Activated CD4-positive, CD25-positive, alpha-beta regulatory T cell treated with anti-CD3 and anti-CD28 coated beads, Interleukin-2, amount 50 U/mL, for 16 hours (primary cell): ENCODE data around the gene TMEM69.
"Not testable (repeated sequence)": the region's sequence is repeated elsewhere in the genome, so short reads cannot be mapped to it uniquely, and the experiment has no call there.

Experiments used
- DNase-seq: peaks from one replicate; pipeline ENCODE4 v3.0.0-alpha.2; 2020; ENCODE audit warnings: low read depth, low spot score

The TMEM69 gene

GRCh38 chr1:45687754-45688740 lies at the start of gene TMEM69:
Gene TMEM69 (plus strand): TSS chr1:45688181. CDS start chr1:45691069, 2,888 bp downstream.
- DNase-seq: peak; percentile 66

GRCh38 chr1:45640293-45640692 lies 47.7 kb upstream of the TMEM69 start:
- DNase-seq: no peak

GRCh38 chr1:45643321-45643720 lies 44.7 kb upstream of the TMEM69 start:
- no peak for DNase-seq

GRCh38 chr1:45643978-45644377 lies 44.0 kb upstream of the TMEM69 start:
- no peak for DNase-seq

- DNase-seq: no peak
Measured at GRCh38 chr1:45644661-45645060, 43.3 kb upstream of the TMEM69 start.

GRCh38 chr1:45647248-45648021 lies 40.5 kb upstream of the TMEM69 start:
- DNase-seq: no peak

- no peak for DNase-seq
Measured at GRCh38 chr1:45654540-45655280, 33.3 kb upstream of the TMEM69 start.

- no peak for DNase-seq
Measured at GRCh38 chr1:45656573-45657226, 31.3 kb upstream of the TMEM69 start.

GRCh38 chr1:45658171-45658570 lies 29.8 kb upstream of the TMEM69 start:
- DNase-seq: no peak

GRCh38 chr1:45659222-45659621 lies 28.8 kb upstream of the TMEM69 start:
- no peak for DNase-seq

GRCh38 chr1:45660336-45660735 lies 27.6 kb upstream of the TMEM69 start:
- no peak for DNase-seq

GRCh38 chr1:45666836-45667235 lies 21.1 kb upstream of the TMEM69 start:
- no peak for DNase-seq

GRCh38 chr1:45667321-45668111 lies 20.5 kb upstream of the TMEM69 start:
- DNase-seq: no peak

GRCh38 chr1:45668526-45668925 lies 19.5 kb upstream of the TMEM69 start:
- no peak for DNase-seq

GRCh38 chr1:45669379-45669778 lies 18.6 kb upstream of the TMEM69 start:
- no peak for DNase-seq

- no peak for DNase-seq
Measured at GRCh38 chr1:45669859-45670655, 17.9 kb upstream of the TMEM69 start.

GRCh38 chr1:45673956-45674355 lies 14.0 kb upstream of the TMEM69 start:
- no peak for DNase-seq

GRCh38 chr1:45674478-45674877 lies 13.5 kb upstream of the TMEM69 start:
- no peak for DNase-seq

- not testable (repeated sequence) for DNase-seq
Measured at GRCh38 chr1:45676553-45676952, 11.4 kb upstream of the TMEM69 start.
